HepG2 (cell line): ENCODE data around the gene NDUFAF8. TPM values are rescaled to one million over a fixed set of nuclear protein-coding genes. Genes with fewer than 3 reads are reported as not detected.
A peak's percentile ranks its signal among the peaks of the same experiment; 100 is the strongest.

Experiments used
- ASH2L ChIP-seq: fragments of 300-600, 200-600 bp; sonication (generic); IDR thresholded peaks from 2 replicates; pipeline ENCODE4 v1.7.0; 2017; ENCODE audit warnings: low read depth, mild to moderate bottlenecking, moderate library complexity, mixed read lengths, low read length; ENCODE audit not compliant: insufficient read length
- FOXJ3 ChIP-seq: sonication (generic); formaldehyde crosslinking; IDR thresholded peaks from 2 replicates; pipeline ENCODE4 v1.4.0; 2020; ENCODE audit warnings: missing genetic modification reagents, mild to moderate bottlenecking, borderline replicate concordance
- JDP2 ChIP-seq: sonication (generic); formaldehyde crosslinking; IDR thresholded peaks from 2 replicates; pipeline ENCODE4 v1.8.1; 2022; ENCODE audit warnings: missing genetic modification reagents, borderline replicate concordance
- MTF1 ChIP-seq: sonication (generic); formaldehyde crosslinking; IDR thresholded peaks from 2 replicates; pipeline ENCODE4 v1.5.0; 2020; ENCODE audit warnings: missing genetic modification reagents
- NAIF1 ChIP-seq: sonication (generic); formaldehyde crosslinking; IDR thresholded peaks from 2 replicates; pipeline ENCODE4 v1.5.0; 2020; ENCODE audit warnings: mild to moderate bottlenecking, missing genetic modification reagents, borderline replicate concordance
- NPAS2 ChIP-seq: sonication (generic); formaldehyde crosslinking; IDR thresholded peaks from 2 replicates; pipeline ENCODE4 v1.8.0; 2022; ENCODE audit warnings: mild to moderate bottlenecking, missing genetic modification reagents, borderline replicate concordance
- REL ChIP-seq: sonication (generic); formaldehyde crosslinking; conservative IDR thresholded peaks from 2 replicates; pipeline ENCODE4 v1.8.0; 2022; ENCODE audit warnings: mild to moderate bottlenecking, missing genetic modification reagents, moderate library complexity
- SKI ChIP-seq: fragments of 450-650 bp; IDR thresholded peaks from one replicate; pipeline ENCODE4 v1.6.1; 2018; ENCODE audit warnings: mild to moderate bottlenecking; ENCODE audit not compliant: partially characterized antibody
- SMAD1 ChIP-seq: sonication (generic); formaldehyde crosslinking; IDR thresholded peaks from 2 replicates; pipeline ENCODE4 v1.4.0; 2020; ENCODE audit warnings: missing genetic modification reagents, low read depth, mild to moderate bottlenecking, borderline replicate concordance
- ZBTB7A ChIP-seq: sonication (generic); formaldehyde crosslinking; IDR thresholded peaks from 2 replicates; pipeline ENCODE4 v1.8.0; 2022; ENCODE audit warnings: mild to moderate bottlenecking, missing genetic modification reagents
- ZC3H13 ChIP-seq: sonication (generic); formaldehyde crosslinking; IDR thresholded peaks from 2 replicates; pipeline ENCODE4 v1.8.1; 2023; ENCODE audit warnings: mild to moderate bottlenecking, missing genetic modification reagents, moderate library complexity
- ZNF260 ChIP-seq: sonication (generic); formaldehyde crosslinking; IDR thresholded peaks from 2 replicates; pipeline ENCODE4 v1.4.0; 2020; ENCODE audit warnings: missing genetic modification reagents, low read depth, mild to moderate bottlenecking, borderline replicate concordance
- ZNF329 ChIP-seq: sonication (generic); formaldehyde crosslinking; IDR thresholded peaks from 2 replicates; pipeline ENCODE4 v1.9.0; 2021; ENCODE audit warnings: low read depth, mild to moderate bottlenecking, missing genetic modification reagents
- ZNF619 ChIP-seq: sonication (generic); formaldehyde crosslinking; IDR thresholded peaks from 2 replicates; pipeline ENCODE4 v1.4.0; 2020; ENCODE audit warnings: mild to moderate bottlenecking, missing genetic modification reagents
- polyA plus RNA-seq, 8 experiments: library from polyadenylated mRNA; depleted of rRNA in 3 of 8; stranded (reverse) in 7 of 8; unstranded in 1 of 8; fragments of >200 nt; fragmentation: Illumina TruSeq in 4 of 8; extraction: Trizol in 4 of 8; gene quantifications; 2 replicates each; pipeline versions ENCODE4 v1.2.1 to v1.2.3, GENCODE V29; 2011 to 2016; ENCODE audit warnings: low read depth in 4 of 8, missing spikeins in 1 of 8, mixed read lengths in 1 of 8; ENCODE audit not compliant: insufficient read depth in 1 of 8
- total RNA-seq, 5 experiments: library from RNA; depleted of rRNA; stranded (reverse); fragments of >200 nt; fragmentation: Illumina TruSeq; extraction: Trizol; gene quantifications; 2 replicates each; pipeline ENCODE4 v1.2.3, GENCODE V29; 2016; ENCODE audit warnings: low read depth in 1 of 5
- TF ChIP-seq, protein P1 (sequence below): sonication (generic); formaldehyde crosslinking; IDR thresholded peaks from 2 replicates; pipeline ENCODE4 v1.8.0; 2022; ENCODE audit warnings: mild to moderate bottlenecking, missing genetic modification reagents; ENCODE audit not compliant: insufficient replicate concordance
- TF ChIP-seq, protein P2 (sequence below): sonication (generic); formaldehyde crosslinking; conservative IDR thresholded peaks from 2 replicates; pipeline ENCODE4 v1.4.0; 2020; ENCODE audit warnings: missing genetic modification reagents
- TF ChIP-seq, protein P3 (sequence below), 2 experiments: sonication (generic) in 1 of 2; formaldehyde crosslinking in 1 of 2; IDR thresholded peaks; 2 replicates each; pipeline versions ENCODE4 v1.6.1 to v1.9.0; 2014 to 2022; ENCODE audit warnings: antibody characterized with exemption in 1 of 2, borderline replicate concordance in 1 of 2, inconsistent platforms in 1 of 2, low read depth in 1 of 2, missing genetic modification reagents in 1 of 2

The NDUFAF8 gene
- total and polyA plus RNA-seq, 2 of the 13 experiments (the other 11 are each of a cell fraction or from before 2014, with no cell fraction given) = 75.6 to 233 TPM

DNA sequence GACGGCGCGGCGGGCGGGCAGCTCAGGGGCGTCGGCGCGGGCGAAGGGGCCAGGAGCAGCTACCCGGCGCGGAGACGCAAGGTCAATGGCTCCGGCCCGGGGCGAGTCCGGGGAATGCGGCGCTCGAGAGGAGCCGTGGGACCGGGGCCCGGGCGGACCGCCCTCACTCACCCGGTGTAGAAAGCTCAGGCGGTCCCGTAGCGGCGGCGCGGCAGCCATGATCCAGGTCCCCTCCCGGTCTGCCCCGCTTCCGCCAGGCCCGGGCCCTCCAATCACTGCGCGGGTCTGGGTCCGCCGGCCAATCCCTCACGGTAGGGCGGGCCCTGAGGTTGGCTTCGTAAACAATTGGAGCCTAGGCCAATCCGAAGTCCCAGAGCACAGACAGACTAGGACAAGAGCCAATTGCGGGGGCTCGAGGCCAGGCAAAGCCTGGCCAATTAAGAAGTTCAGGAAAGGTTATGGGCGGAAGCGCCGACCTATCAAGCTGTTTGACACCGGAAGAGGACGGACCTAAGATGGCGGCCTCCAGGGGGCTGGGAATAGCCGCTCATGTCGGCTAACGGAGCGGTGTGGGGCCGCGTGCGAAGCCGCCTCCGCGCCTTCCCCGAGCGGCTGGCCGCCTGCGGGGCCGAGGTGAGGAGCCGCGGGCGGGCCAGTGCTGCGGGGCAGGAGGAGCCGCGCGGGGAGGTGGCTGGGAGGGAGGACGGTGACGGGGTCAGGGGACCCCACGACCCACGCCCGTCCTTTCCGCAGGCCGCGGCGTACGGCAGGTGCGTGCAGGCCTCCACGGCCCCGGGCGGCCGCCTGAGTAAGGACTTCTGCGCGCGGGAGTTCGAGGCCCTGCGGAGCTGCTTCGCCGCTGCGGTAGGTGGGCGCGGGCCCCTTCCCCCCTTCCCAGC lies at the start of gene NDUFAF8, which contains the start of gene TEPSIN (continued):
- TF ChIP-seq FOXJ3 (CRISPR knock-in tag) (peak; percentile 64; the same call in 1 of the 2 replicates), ZNF329 (CRISPR knock-in tag) (peak; percentile 80), SMAD1 (CRISPR knock-in tag) (peak; percentile 56; the same call in 1 of the 2 replicates), NAIF1 (CRISPR knock-in tag) (no peak; the same call in 1 of the 2 replicates), SKI (no peak), ZC3H13 (CRISPR knock-in tag) (no peak), ZNF619 (CRISPR knock-in tag) (no peak; the same call in 1 of the 2 replicates), ZBTB7A (CRISPR knock-in tag) (no peak), MTF1 (CRISPR knock-in tag) (no peak; the same call in 1 of the 2 replicates), JDP2 (CRISPR knock-in tag) (no peak; the same call in 1 of the 2 replicates), NPAS2 (no peak), ASH2L (peak; percentile 93), REL (CRISPR knock-in tag) (peak; percentile 72; the same call in 1 of the 2 replicates), ZNF260 (CRISPR knock-in tag) (no peak)
- TF ChIP-seq, protein P1, sequence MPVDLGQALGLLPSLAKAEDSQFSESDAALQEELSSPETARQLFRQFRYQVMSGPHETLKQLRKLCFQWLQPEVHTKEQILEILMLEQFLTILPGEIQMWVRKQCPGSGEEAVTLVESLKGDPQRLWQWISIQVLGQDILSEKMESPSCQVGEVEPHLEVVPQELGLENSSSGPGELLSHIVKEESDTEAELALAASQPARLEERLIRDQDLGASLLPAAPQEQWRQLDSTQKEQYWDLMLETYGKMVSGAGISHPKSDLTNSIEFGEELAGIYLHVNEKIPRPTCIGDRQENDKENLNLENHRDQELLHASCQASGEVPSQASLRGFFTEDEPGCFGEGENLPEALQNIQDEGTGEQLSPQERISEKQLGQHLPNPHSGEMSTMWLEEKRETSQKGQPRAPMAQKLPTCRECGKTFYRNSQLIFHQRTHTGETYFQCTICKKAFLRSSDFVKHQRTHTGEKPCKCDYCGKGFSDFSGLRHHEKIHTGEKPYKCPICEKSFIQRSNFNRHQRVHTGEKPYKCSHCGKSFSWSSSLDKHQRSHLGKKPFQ = peak; percentile 80
- TF ChIP-seq, protein P2, sequence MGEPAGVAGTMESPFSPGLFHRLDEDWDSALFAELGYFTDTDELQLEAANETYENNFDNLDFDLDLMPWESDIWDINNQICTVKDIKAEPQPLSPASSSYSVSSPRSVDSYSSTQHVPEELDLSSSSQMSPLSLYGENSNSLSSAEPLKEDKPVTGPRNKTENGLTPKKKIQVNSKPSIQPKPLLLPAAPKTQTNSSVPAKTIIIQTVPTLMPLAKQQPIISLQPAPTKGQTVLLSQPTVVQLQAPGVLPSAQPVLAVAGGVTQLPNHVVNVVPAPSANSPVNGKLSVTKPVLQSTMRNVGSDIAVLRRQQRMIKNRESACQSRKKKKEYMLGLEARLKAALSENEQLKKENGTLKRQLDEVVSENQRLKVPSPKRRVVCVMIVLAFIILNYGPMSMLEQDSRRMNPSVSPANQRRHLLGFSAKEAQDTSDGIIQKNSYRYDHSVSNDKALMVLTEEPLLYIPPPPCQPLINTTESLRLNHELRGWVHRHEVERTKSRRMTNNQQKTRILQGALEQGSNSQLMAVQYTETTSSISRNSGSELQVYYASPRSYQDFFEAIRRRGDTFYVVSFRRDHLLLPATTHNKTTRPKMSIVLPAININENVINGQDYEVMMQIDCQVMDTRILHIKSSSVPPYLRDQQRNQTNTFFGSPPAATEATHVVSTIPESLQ (CRISPR knock-in tag) = no peak
- TF ChIP-seq, protein P3, sequence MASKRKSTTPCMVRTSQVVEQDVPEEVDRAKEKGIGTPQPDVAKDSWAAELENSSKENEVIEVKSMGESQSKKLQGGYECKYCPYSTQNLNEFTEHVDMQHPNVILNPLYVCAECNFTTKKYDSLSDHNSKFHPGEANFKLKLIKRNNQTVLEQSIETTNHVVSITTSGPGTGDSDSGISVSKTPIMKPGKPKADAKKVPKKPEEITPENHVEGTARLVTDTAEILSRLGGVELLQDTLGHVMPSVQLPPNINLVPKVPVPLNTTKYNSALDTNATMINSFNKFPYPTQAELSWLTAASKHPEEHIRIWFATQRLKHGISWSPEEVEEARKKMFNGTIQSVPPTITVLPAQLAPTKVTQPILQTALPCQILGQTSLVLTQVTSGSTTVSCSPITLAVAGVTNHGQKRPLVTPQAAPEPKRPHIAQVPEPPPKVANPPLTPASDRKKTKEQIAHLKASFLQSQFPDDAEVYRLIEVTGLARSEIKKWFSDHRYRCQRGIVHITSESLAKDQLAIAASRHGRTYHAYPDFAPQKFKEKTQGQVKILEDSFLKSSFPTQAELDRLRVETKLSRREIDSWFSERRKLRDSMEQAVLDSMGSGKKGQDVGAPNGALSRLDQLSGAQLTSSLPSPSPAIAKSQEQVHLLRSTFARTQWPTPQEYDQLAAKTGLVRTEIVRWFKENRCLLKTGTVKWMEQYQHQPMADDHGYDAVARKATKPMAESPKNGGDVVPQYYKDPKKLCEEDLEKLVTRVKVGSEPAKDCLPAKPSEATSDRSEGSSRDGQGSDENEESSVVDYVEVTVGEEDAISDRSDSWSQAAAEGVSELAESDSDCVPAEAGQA (IDR thresholded peaks at IDR 0.05; ENCODE audit: low read depth) = peak; percentile 44; the same call in 1 of the 2 replicates
- TF ChIP-seq, protein P3 (CRISPR knock-in tag; IDR thresholded peaks at IDR 0.05; ENCODE audit: borderline replicate concordance) = 0 out of 2 replicates have a peak, but pooled peaks have one; percentile 1
